NB4 (cell line): ENCODE results near the gene TOMM6.

ENCODE experiments used
- DNase-seq: peaks from one replicate; pipeline ENCODE4 v3.0.0; 2010; ENCODE audit warnings: low read depth
- H3K4me3 ChIP-seq: one replicate; pipeline ENCODE4 v1.5.1; 2011; ENCODE audit warnings: mild to moderate bottlenecking, low read depth, low read length, moderate library complexity
- CTCF ChIP-seq: IDR thresholded peaks from one replicate; pipeline ENCODE4 v1.5.1; 2012; ENCODE audit warnings: low read depth, low read length
- MAX ChIP-seq: IDR thresholded peaks from 2 replicates; pipeline ENCODE4 v1.6.1; 2011; ENCODE audit warnings: low read depth, low read length
- MYC ChIP-seq: IDR thresholded peaks from 2 replicates; pipeline ENCODE4 v1.6.1; 2011; ENCODE audit warnings: low read depth, low read length
- POLR2A ChIP-seq: IDR thresholded peaks from 2 replicates; pipeline ENCODE4 v1.6.1; 2011; ENCODE audit warnings: mild to moderate bottlenecking; ENCODE audit not compliant: insufficient read length; ENCODE audit errors: extremely low read depth

The TOMM6 gene

GRCh38 chr6:41796474-41796873 lies 9.0 kb downstream of the TOMM6 start:
- no peak overlapping the region for H3K4me3 ChIP-seq
- TF ChIP-seq MYC (no peak), CTCF (no peak), MAX (no peak), POLR2A (no peak)
- DNase-seq: no peak

- no peak for TF ChIP-seq CTCF
- TF ChIP-seq MYC: no peak
- no peak for TF ChIP-seq POLR2A
- no peak for TF ChIP-seq MAX
- no peak overlapping the region for H3K4me3 ChIP-seq
- no peak for DNase-seq
Observed at GRCh38 chr6:41798901-41799558, 11.5 kb downstream of the TOMM6 start.

- H3K4me3 ChIP-seq: no peak overlapping the region
- TF ChIP-seq CTCF: no peak
- TF ChIP-seq MAX: no peak
- no peak for TF ChIP-seq POLR2A
- TF ChIP-seq MYC: no peak
- no peak for DNase-seq
Observed at GRCh38 chr6:41799559-41799911, 12.0 kb downstream of the TOMM6 start.

- no peak overlapping the region for H3K4me3 ChIP-seq
- TF ChIP-seq MYC (no peak), CTCF (peak; percentile 53), POLR2A (no peak), MAX (no peak)
- DNase-seq: no peak
Observed at GRCh38 chr6:41801380-41801779, 13.9 kb downstream of the TOMM6 start.

- DNase-seq: no peak
- H3K4me3 ChIP-seq: no peak overlapping the region
- no peak for TF ChIP-seq POLR2A
- TF ChIP-seq CTCF: no peak
- TF ChIP-seq MAX: no peak
- no peak for TF ChIP-seq MYC
Observed at GRCh38 chr6:41805830-41806774, 18.6 kb downstream of the TOMM6 start.
